HG03097 (cell line): ENCODE results near the gene RPS3A.
A peak's percentile ranks its signal among the peaks of the same experiment; 100 is the strongest.
"Not testable (repeated sequence)": the region's sequence is repeated elsewhere in the genome, so short reads cannot be mapped to it uniquely, and the experiment has no call there.

Experiments used
- ATAC-seq: cut with Tn5 transposase; IDR thresholded peaks from one replicate; pipeline ENCODE4 v1.9.1; 2021; ENCODE audit not compliant: unreplicated experiment, low FRiP score

RPS3A gene

DNA sequence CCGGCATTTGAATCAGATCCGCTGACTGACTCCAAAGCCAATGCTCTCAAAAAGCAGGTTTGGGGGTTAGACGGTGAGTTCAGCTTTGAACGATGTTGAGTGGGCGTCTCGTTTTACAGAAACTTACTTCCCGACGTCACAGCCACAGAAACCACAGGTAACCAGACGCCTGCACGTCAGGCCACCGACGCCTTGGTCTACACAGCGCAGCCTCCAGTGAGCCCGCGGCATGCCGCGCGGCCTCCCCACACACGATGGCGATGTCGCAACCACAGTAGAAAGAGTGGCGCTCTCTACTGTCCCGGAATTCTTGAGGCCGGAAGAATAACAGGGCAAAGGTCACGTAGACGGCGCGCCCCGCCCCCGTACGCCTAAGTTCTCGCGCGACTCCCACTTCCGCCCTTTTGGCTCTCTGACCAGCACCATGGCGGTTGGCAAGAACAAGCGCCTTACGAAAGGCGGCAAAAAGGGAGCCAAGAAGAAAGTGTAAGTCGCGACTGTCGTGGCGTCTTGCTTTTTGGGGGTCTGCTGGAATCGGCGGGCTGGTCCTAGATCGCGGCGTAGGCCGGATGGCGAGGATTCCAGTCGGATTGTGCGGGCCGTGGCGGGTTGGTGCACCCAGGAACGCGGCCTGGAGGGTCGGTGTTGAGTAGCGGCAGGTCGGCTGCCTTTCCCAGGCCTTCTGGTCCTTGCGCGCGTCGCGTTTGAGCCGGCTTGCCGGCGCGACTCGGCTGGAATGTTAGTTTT is at the start of gene RPS3A:
TSS of gene RPS3A (plus strand) at position 400 of the 747 bp plus-strand sequence. CDS start at position 425, 25 bp downstream.
- ATAC-seq, result peak; percentile 98

GRCh38 chr4:151052785-151053184 is 46.6 kb upstream of the RPS3A start:
- no peak for ATAC-seq

GRCh38 chr4:151055539-151055938 is 43.9 kb upstream of the RPS3A start:
- no peak for ATAC-seq

GRCh38 chr4:151063143-151063542 is 36.3 kb upstream of the RPS3A start:
- not testable (repeated sequence) for ATAC-seq

- no peak for ATAC-seq
These were observed 32.0 kb upstream of the RPS3A start for GRCh38 chr4:151067316-151067970.

GRCh38 chr4:151074416-151074916 is 25.0 kb upstream of the RPS3A start:
- ATAC-seq, result no peak

DNA sequence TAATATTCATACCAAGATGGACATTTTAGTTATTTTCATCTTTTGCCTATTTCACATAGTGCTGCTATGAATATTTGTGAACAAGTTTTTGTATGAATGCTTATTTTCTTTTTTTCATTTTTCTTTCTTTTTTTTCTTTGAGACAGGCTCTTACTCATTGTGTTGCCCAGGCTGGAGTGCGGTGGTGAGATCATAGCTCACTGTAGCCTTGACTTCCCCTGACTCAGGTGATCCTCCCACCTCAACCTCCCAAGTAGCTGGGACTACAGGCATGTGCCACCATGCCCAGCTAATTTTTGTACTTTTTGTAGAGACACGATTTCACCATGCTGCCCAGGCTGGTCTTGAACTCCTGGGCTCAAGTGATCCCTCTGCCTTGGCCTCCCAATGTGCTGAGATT is 21.4 kb upstream of the RPS3A start:
- ATAC-seq, result not testable (repeated sequence)

- ATAC-seq, result no peak
These were observed 12.0 kb upstream of the RPS3A start for GRCh38 chr4:151087467-151087866.

- ATAC-seq, result no peak
These were observed 8.4 kb upstream of the RPS3A start for GRCh38 chr4:151091047-151091446.

GRCh38 chr4:151092488-151092887 is 6.9 kb upstream of the RPS3A start:
- ATAC-seq, result no peak

DNA sequence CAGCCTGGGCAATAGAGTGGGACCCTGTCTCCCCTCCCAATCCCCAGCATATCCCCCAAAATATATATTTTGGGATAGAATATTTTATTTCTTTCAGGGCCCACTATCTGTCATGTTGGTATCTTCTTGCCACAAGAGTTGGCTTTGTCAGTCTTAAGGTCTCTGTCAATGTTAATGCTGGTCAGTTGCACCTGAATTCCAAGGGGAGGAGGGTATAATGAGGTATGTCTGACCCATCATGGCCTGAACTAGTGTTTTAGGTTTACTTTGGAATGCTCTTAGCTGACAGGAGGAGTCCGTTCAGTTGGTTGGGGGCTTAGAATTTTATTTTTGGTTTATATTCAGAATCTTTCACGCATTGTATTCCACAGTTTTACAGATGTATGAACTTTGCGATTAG is 6.2 kb upstream of the RPS3A start:
- no peak for ATAC-seq

- ATAC-seq, result no peak
These were observed 5.1 kb upstream of the RPS3A start for GRCh38 chr4:151094290-151094751.

- ATAC-seq, result no peak
These were observed 4.3 kb upstream of the RPS3A start for GRCh38 chr4:151095142-151095541.

- ATAC-seq, result no peak
These were observed 1.7 kb upstream of the RPS3A start for GRCh38 chr4:151097759-151098158.

DNA sequence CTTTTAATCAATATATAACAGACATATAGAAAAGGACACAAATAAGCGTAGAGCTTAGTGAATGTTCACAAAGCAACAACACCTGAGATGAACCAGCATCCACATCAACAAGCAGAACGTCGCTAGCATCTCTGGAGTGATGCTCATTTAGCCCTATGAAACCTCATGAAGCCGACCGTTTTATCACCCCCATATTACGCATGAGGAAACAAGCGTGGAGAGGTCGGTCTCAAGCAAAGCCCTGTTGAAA is 524 bp upstream of the RPS3A start:
- ATAC-seq, result no peak

- ATAC-seq, result no peak
These were observed 569 bp downstream of the RPS3A start for GRCh38 chr4:151099976-151100417.

DNA sequence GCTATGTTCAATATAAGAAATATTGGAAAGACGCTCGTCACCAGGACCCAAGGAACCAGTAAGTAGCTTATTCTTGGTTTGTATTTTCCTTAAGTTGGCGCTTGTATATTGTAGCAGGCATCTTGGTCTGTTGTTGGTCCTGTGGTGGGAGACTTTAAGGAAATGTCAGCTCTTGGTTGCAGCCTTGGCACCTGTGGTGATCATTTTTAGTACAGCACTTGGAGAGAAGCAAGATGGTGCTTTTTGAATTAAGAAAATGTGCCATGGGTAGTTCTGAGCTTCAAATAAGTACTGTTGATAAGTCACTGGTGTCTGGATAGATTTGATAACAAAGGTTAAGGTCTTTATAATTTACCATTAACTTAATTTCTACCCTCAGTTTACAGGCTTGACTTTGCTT is 1.1 kb downstream of the RPS3A start:
- no peak for ATAC-seq

DNA sequence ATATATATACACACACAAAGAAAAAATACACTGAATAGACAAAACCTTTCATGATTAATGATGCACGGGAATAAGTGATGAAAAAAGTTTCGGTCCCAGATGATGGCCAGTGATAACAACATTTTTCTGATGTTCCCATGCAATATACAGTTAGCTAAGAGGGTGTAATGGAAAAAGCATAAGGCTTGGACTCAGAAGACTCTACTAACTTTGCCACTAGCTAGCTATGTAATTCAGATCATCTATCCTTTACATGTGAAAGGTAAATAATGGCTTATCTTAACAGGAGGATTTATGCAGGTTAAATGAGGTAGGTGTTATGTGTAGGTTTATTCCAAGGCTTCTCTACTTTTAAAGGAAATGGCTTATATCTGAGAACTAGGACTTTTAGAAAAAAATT is 4.3 kb downstream of the RPS3A start:
- ATAC-seq, result no peak

- no peak for ATAC-seq
These were observed 5.2 kb downstream of the RPS3A start for GRCh38 chr4:151104621-151105020.

- no peak for ATAC-seq
These were observed 6.1 kb downstream of the RPS3A start for GRCh38 chr4:151105454-151106032.

DNA sequence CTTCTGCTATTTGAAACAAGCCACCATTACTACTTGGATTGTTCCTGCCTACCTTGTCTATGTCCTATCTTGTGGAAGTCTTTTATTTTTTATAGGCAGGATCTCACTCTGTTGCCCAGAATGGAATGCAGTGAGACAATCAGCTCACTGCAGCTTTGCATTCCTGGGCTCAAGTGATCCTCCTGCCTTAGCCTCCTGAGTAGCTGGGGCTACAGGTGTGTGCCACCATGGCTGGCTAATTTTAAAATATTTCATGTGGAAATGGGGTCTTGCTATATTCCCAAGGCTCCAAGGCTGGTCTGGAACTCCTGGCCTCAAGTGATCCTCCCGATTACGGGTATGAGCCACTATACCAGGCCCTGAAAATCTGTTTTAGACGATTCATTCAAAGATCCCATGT is 7.6 kb downstream of the RPS3A start:
- ATAC-seq, result no peak

- ATAC-seq, result no peak
These were observed 10.8 kb downstream of the RPS3A start for GRCh38 chr4:151110236-151110635.
